Astrocyte (in vitro differentiated cells and primary cell): Measurements from ENCODE around the gene APCS.

Experiments used
- EZH2 ChIP-seq: IDR thresholded peaks from 2 replicates; pipeline ENCODE4 v1.6.1; 2012; ENCODE audit warnings: mild to moderate bottlenecking, low read length, inconsistent platforms; ENCODE audit not compliant: insufficient read depth
- TF ChIP-seq, protein P1 (sequence below): IDR thresholded peaks from 2 replicates; pipeline ENCODE4 v1.5.1; 2011; ENCODE audit warnings: low read depth, mild to moderate bottlenecking, inconsistent platforms, low read length, moderate library complexity; ENCODE audit not compliant: insufficient read depth

DNA sequence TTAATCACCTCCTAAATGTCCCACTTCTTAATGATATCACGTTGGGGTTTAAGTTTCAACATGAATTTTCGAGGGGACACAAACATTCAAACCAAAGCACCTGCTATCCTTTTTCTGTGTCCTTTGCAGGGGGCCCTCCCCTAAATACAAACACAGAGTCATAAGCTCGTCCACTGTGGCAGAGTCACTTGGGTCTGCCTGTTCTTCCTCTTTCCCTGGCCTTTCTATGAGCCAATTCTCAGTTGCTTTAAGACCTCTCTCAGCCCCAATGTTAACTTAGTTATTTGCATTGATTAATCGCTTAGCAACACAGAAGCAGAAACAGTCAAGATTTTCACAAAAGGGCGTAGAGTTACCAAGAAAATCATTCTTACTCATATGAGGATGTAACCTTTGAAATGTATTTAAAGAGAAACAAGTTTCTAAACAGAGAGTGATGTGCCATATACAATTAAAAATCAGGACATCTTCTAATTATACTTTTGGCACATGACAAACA is 14.9 kb downstream of the APCS start:
- no peak for TF ChIP-seq EZH2
- TF ChIP-seq, protein P1, sequence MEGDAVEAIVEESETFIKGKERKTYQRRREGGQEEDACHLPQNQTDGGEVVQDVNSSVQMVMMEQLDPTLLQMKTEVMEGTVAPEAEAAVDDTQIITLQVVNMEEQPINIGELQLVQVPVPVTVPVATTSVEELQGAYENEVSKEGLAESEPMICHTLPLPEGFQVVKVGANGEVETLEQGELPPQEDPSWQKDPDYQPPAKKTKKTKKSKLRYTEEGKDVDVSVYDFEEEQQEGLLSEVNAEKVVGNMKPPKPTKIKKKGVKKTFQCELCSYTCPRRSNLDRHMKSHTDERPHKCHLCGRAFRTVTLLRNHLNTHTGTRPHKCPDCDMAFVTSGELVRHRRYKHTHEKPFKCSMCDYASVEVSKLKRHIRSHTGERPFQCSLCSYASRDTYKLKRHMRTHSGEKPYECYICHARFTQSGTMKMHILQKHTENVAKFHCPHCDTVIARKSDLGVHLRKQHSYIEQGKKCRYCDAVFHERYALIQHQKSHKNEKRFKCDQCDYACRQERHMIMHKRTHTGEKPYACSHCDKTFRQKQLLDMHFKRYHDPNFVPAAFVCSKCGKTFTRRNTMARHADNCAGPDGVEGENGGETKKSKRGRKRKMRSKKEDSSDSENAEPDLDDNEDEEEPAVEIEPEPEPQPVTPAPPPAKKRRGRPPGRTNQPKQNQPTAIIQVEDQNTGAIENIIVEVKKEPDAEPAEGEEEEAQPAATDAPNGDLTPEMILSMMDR: no peak
